HepG2 (cell line): Measurements from ENCODE around the gene SF3B2. TPM values are rescaled to one million over a fixed set of nuclear protein-coding genes. Genes with fewer than 3 reads are reported as not detected.

Experiments
- ATAC-seq: fragments of 200-7000 bp; cut with Tn5 transposase; 3 replicates; pipeline ENCODE4 v1.9.1; 2020; ENCODE audit warnings: mild to moderate bottlenecking, moderate library complexity
- BruUV-seq: library from RNA; stranded (reverse); fragments of 400-500 nt; replicated peaks from 2 replicates; lab custom pipeline; 2021; lab: Mats Ljungman, UMichigan
- CTCF ChIA-PET: fragments of 300-600 bp; formaldehyde crosslinking; extraction: SDS; loops from one replicate; lab custom pipeline; 2021; ENCODE audit warnings: low total read pairs, inconsistent platforms, low intra/inter-chr PET ratio; lab: Yijun Ruan, JAX
- POLR2A ChIA-PET: fragments of 350-600 bp; sonication (Branson Sonifier 250); formaldehyde crosslinking; loops from one replicate; lab custom pipeline; 2020; ENCODE audit warnings: antibody characterized with exemption, inconsistent platforms; lab: Yijun Ruan, JAX
- DNase-seq: peaks from one replicate; pipeline ENCODE4 v3.0.0-alpha.2; 2015; ENCODE audit warnings: low spot score
- FAIRE-seq: peaks from 3 replicates; lab custom pipeline; 2011; peaks lifted over from hg19 to GRCh38; lab: Jason Lieb, UNC
- H2AFZ ChIP-seq: one replicate; pipeline ENCODE4 v1.6.1; 2011; ENCODE audit warnings: low read length, inconsistent platforms
- H3K27ac ChIP-seq: fragments of 300-600 bp; 3 replicates; pipeline ENCODE4 v1.8.0; 2011; ENCODE audit warnings: mixed run types, mild to moderate bottlenecking, mixed read lengths, low read length, inconsistent platforms; ENCODE audit not compliant: insufficient read depth; ENCODE audit errors: extremely low read length
- H3K27me3 ChIP-seq, 2 experiments: fragments of 200-600 bp in 1 of 2; 2 replicates in 1 of 2; 3 replicates in 1 of 2; pipeline versions ENCODE4 v1.6.0 to v1.8.0; 2011; ENCODE audit warnings: low read length in 2 of 2, mild to moderate bottlenecking in 2 of 2, moderate library complexity in 2 of 2, inconsistent platforms in 1 of 2; ENCODE audit not compliant: insufficient read depth in 2 of 2, control insufficient read depth in 1 of 2
- H3K36me3 ChIP-seq, 2 experiments: fragments of 200-600 bp in 1 of 2; replicated peaks in 1 of 2; 2 replicates in 1 of 2; 3 replicates in 1 of 2; pipeline versions ENCODE4 v1.5.1 to v1.8.0; 2011; ENCODE audit warnings: low read length in 2 of 2, inconsistent platforms in 1 of 2; ENCODE audit not compliant: insufficient read depth in 2 of 2, control insufficient read depth in 1 of 2
- H3K4me1 ChIP-seq: 2 replicates; pipeline ENCODE4 v1.5.1; 2012; ENCODE audit warnings: low read length, inconsistent platforms; ENCODE audit not compliant: insufficient read depth
- H3K4me2 ChIP-seq: 2 replicates; pipeline ENCODE4 v1.6.0; 2011; ENCODE audit warnings: low read depth, low read length, inconsistent platforms
- H3K4me3 ChIP-seq, 3 experiments: fragments of 200-600 bp in 1 of 3; sonication (generic), shearing (Covaris generic) in 1 of 3; replicated peaks in 1 of 3; 2 replicates each; pipeline ENCODE4 v1.5.1; 2011 to 2016; ENCODE audit warnings: low read length in 3 of 3, inconsistent platforms in 2 of 3, low read depth in 2 of 3, mild to moderate bottlenecking in 2 of 3, control low read depth in 1 of 3, mixed read lengths in 1 of 3; ENCODE audit not compliant: insufficient read depth in 1 of 3
- H3K79me2 ChIP-seq: one replicate; pipeline ENCODE4 v1.6.1; 2011; ENCODE audit warnings: low read length, inconsistent platforms; ENCODE audit not compliant: insufficient read depth
- H3K9ac ChIP-seq: 2 replicates; pipeline ENCODE4 v1.6.0; 2011; ENCODE audit warnings: mild to moderate bottlenecking, low read depth, low read length, inconsistent platforms; ENCODE audit not compliant: insufficient read depth
- H3K9me3 ChIP-seq: 2 replicates; pipeline ENCODE4 v1.5.1; 2012; ENCODE audit warnings: mild to moderate bottlenecking, low read length
- H4K20me1 ChIP-seq: 2 replicates; pipeline ENCODE4 v1.6.0; 2011; ENCODE audit warnings: inconsistent platforms, mild to moderate bottlenecking, low read length, moderate library complexity; ENCODE audit not compliant: insufficient read depth
- AFF4 ChIP-seq: sonication (generic); formaldehyde crosslinking; IDR thresholded peaks from 2 replicates; pipeline ENCODE4 v1.4.0; 2020; ENCODE audit warnings: missing genetic modification reagents
- KMT2B ChIP-seq: IDR thresholded peaks from 2 replicates; pipeline ENCODE4 v1.6.1; 2016; ENCODE audit warnings: missing genetic modification reagents, missing compliant biosample characterization
- MATR3 ChIP-seq: sonication (generic); formaldehyde crosslinking; IDR thresholded peaks from 2 replicates; pipeline ENCODE4 v1.4.0; 2020; ENCODE audit warnings: missing genetic modification reagents
- NCOA2 ChIP-seq: sonication (generic); formaldehyde crosslinking; IDR thresholded peaks from 2 replicates; pipeline ENCODE4 v1.8.0; 2022; ENCODE audit warnings: inconsistent platforms
- NR2C2 ChIP-seq: sonication (generic); formaldehyde crosslinking; IDR thresholded peaks from 2 replicates; pipeline ENCODE4 v1.4.0; 2020; ENCODE audit warnings: missing genetic modification reagents, mild to moderate bottlenecking, moderate library complexity, borderline replicate concordance
- ZFP36L2 ChIP-seq: sonication (generic); formaldehyde crosslinking; IDR thresholded peaks from 2 replicates; pipeline ENCODE4 v1.4.0; 2020; ENCODE audit warnings: missing genetic modification reagents
- ZFYVE20 ChIP-seq: sonication (generic); formaldehyde crosslinking; IDR thresholded peaks from 2 replicates; pipeline ENCODE4 v1.8.0; 2023; ENCODE audit warnings: low read depth, mild to moderate bottlenecking, moderate library complexity, missing genetic modification reagents, borderline replicate concordance
- ZNF790 ChIP-seq: sonication (generic); formaldehyde crosslinking; IDR thresholded peaks from 2 replicates; pipeline ENCODE4 v1.8.0; 2022; ENCODE audit warnings: missing genetic modification reagents, mild to moderate bottlenecking, borderline replicate concordance
- ZNF841 ChIP-seq: sonication (generic); formaldehyde crosslinking; IDR thresholded peaks from 2 replicates; pipeline ENCODE4 v1.8.1; 2023; ENCODE audit warnings: missing genetic modification reagents, borderline replicate concordance
- ZNF891 ChIP-seq: sonication (generic); formaldehyde crosslinking; IDR thresholded peaks from 2 replicates; pipeline ENCODE4 v1.5.0; 2020; ENCODE audit warnings: mild to moderate bottlenecking, missing genetic modification reagents
- WGBS: methylation state at CpG from one replicate; pipeline ENCODE4 v1.1.6; 2017; ENCODE audit warnings: low lambda C conversion rate; 5-methylcytosine and 5-hydroxymethylcytosine counted together
- in situ Hi-C: cut with HindIII; loops from 2 replicates; pipeline ENCODE4 v1.10.0; 2017; ENCODE audit warnings: low pct_unique_long_range_greater_than_20kb; ENCODE audit not compliant: extremely low pct_ligation_motif_present
- intact Hi-C: fragments of 100-400 bp; cut with micrococcal nuclease; formaldehyde crosslinking; loops from one replicate; pipeline ENCODE4 v1.10.0; 2022; ENCODE audit not compliant: unreplicated experiment
- polyA plus RNA-seq, 8 experiments: library from polyadenylated mRNA; depleted of rRNA in 3 of 8; stranded (reverse) in 7 of 8; unstranded in 1 of 8; fragments of >200 nt; fragmentation: Illumina TruSeq in 4 of 8; extraction: Trizol in 4 of 8; gene quantifications; 2 replicates each; pipeline versions ENCODE4 v1.2.1 to v1.2.3, GENCODE V29; 2011 to 2016; ENCODE audit warnings: low read depth in 4 of 8, missing spikeins in 1 of 8, mixed read lengths in 1 of 8; ENCODE audit not compliant: insufficient read depth in 1 of 8
- total RNA-seq, 5 experiments: library from RNA; depleted of rRNA; stranded (reverse); fragments of >200 nt; fragmentation: Illumina TruSeq; extraction: Trizol; gene quantifications; 2 replicates each; pipeline ENCODE4 v1.2.3, GENCODE V29; 2016; ENCODE audit warnings: low read depth in 1 of 5
- TF ChIP-seq, protein P1 (sequence below): sonication (generic); formaldehyde crosslinking; IDR thresholded peaks from 2 replicates; pipeline ENCODE4 v1.4.0; 2020; ENCODE audit warnings: missing genetic modification reagents, mild to moderate bottlenecking, borderline replicate concordance

The SF3B2 gene
- total and polyA plus RNA-seq, 2 of the 13 experiments (the other 11 are each of a cell fraction or from before 2014, with no cell fraction given), result 70.4 to 153 TPM

GRCh38 chr11:66083767-66084166, 31.6 kb downstream of the SF3B2 start:
- TF ChIP-seq ZFP36L2 (CRISPR knock-in tag) (no peak), KMT2B (CRISPR knock-in tag) (no peak), AFF4 (CRISPR knock-in tag) (no peak), MATR3 (no peak), NCOA2 (CRISPR knock-in tag) (no peak), NR2C2 (CRISPR knock-in tag) (no peak), ZFYVE20 (CRISPR knock-in tag) (no peak), ZNF841 (CRISPR knock-in tag) (no peak), ZNF891 (CRISPR knock-in tag) (no peak), ZNF790 (CRISPR knock-in tag) (no peak)
- TF ChIP-seq, protein P1, sequence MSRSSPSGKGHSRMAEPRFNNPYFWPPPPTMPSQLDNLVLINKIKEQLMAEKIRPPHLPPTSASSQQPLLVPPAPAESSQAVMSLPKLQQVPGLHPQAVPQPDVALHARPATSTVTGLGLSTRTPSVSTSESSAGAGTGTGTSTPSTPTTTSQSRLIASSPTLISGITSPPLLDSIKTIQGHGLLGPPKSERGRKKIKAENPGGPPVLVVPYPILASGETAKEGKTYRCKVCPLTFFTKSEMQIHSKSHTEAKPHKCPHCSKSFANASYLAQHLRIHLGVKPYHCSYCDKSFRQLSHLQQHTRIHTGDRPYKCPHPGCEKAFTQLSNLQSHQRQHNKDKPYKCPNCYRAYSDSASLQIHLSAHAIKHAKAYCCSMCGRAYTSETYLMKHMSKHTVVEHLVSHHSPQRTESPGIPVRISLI (CRISPR knock-in tag), result no peak
- intact Hi-C loops (loop anchor here (5.0 kb wide), 1 partner anchor 54 kb away; no protein-coding TSS in a partner anchor), in situ Hi-C loops (no loop called here)
- DNase-seq (no peak), ATAC-seq (no peak), FAIRE-seq (no peak)
- ChIA-PET CTCF (no interaction called here), POLR2A (no interaction called here)
- peaks cover 22% of the 10 kb centered on the region for H3K79me2 ChIP-seq
- WGBS, result 93% methylated on average over 3 of the region's 3 CpGs
- H3K27ac ChIP-seq, result no peak overlapping the region
- H2AFZ ChIP-seq, result no peak overlapping the region
- no peaks in the 10 kb centered on the region for H3K27me3 ChIP-seq
- no peaks in the 10 kb centered on the region for H3K9me3 ChIP-seq
- no peak overlapping the region for H3K9ac ChIP-seq
- peaks cover 0 to 2% of the 10 kb centered on the region in 2 experiments; a peak in 1 of 5 replicates for H3K36me3 ChIP-seq
- no peak overlapping the region for H3K4me3 ChIP-seq
- no TSS peak for BruUV-seq
- H4K20me1 ChIP-seq, result no peaks in the 10 kb centered on the region; the same call in 1 of the 2 replicates
- no peak overlapping the region for H3K4me2 ChIP-seq
- H3K4me1 ChIP-seq, result peaks cover 63% of the 10 kb centered on the region
